ENCODE measurements around the gene CAPN14. TPM values are rescaled to one million over a fixed set of nuclear protein-coding genes. Genes with fewer than 3 reads are reported as not detected.

CAPN14 gene
- total RNA-seq, 1 donor from 2014 or later: 0.24 TPM

DNA sequence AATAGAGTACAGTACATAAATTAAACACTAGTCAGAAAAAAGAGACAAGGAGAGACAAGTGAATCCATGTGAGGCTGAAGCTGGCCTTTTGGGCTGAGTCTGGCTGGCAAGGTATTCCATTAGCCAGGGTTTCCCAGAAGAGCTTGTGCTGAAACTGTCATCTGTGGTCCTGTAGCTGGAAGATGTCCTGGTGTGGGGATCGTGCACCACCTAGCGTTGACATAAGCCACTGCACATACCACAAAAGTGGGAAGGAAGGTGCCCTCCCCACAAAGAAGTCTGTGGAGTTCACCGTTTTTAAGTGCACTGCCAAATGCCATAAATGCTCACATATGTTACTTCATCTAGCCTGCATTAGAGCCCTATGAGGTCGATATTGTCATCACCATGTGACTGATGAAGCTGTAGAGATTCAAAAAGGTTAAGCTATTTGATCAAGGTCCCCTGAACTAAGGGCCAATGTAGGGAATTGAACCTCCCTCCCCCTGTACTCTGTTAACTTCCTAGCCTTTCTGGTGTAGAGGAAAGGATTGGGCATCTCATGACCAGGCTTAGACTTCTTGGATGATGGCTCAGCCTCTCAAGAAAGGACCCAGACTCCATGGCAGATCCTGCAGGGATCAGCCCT lies 47.1 kb downstream of the CAPN14 start:
- Mint-ChIP-seq H3K4me1 (ENCODE audit: unreplicated experiment) (no peaks in the 10 kb centered on the region), H3K9me3 (ENCODE audit: unreplicated experiment) (no peaks in the 10 kb centered on the region), H3K36me3 (ENCODE audit: unreplicated experiment) (no peaks in the 10 kb centered on the region), H3K27ac (ENCODE audit: unreplicated experiment) (no peak overlapping the region), H3K27me3 (ENCODE audit: unreplicated experiment) (peaks cover 33% of the 10 kb centered on the region), H3K4me3 (ENCODE audit: unreplicated experiment) (no peak overlapping the region)
- DNase-seq (ENCODE audit: extremely low spot score, unreplicated experiment): peak; percentile 82
- peak; percentile 93 for TF ChIP-seq CTCF (IDR thresholded peaks at IDR 0.05)

DNA sequence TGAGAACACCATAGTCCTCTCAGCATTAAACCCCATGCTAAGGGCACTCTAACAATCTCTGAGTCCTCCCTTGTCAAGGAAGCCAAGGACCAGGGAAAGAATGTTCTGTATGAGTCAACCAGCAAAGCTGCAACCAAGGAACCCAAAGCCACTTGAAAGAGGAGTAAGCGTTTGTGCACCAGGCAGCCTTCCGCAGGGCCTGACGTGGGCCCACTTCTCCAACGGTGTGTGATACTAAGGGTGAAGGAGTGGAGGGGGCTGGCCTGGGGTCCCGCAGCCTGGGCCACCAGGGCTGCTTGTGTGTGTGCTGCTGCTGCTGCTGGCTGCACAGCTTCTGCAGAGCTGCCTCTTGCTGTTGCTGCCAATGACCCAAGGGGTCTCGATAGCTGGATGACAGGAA lies 49.0 kb downstream of the CAPN14 start:
- Mint-ChIP-seq H3K4me1 (ENCODE audit: unreplicated experiment) (no peaks in the 10 kb centered on the region), H3K27me3 (ENCODE audit: unreplicated experiment) (peaks cover 30% of the 10 kb centered on the region), H3K36me3 (ENCODE audit: unreplicated experiment) (no peaks in the 10 kb centered on the region), H3K27ac (ENCODE audit: unreplicated experiment) (no peak overlapping the region), H3K9me3 (ENCODE audit: unreplicated experiment) (no peaks in the 10 kb centered on the region), H3K4me3 (ENCODE audit: unreplicated experiment) (no peak overlapping the region)
- TF ChIP-seq CTCF (IDR thresholded peaks at IDR 0.05): no peak
- DNase-seq (ENCODE audit: extremely low spot score, unreplicated experiment): peak; percentile 73

DNA sequence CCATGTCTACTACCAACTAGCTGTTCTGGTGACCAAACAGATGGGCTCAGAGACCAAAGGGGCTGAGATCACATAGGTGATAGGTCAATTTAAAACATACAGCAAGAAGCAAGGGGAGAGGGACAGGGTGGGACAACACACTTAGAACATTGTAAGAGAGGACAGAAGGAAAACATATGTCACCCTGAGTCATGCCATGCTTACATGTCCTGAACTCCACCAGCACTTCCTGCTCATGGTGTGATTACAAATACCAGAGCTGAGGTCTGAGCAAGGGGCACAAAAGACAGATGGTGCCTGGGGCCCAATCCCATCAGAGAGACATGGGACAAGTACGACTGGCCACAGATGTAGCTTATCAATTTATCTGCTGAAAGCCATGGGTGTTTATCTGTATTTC lies 50.4 kb downstream of the CAPN14 start:
- Mint-ChIP-seq H3K9me3 (ENCODE audit: unreplicated experiment) (no peaks in the 10 kb centered on the region), H3K4me3 (ENCODE audit: unreplicated experiment) (no peak overlapping the region), H3K27me3 (ENCODE audit: unreplicated experiment) (peaks cover 26% of the 10 kb centered on the region), H3K36me3 (ENCODE audit: unreplicated experiment) (no peaks in the 10 kb centered on the region), H3K4me1 (ENCODE audit: unreplicated experiment) (no peaks in the 10 kb centered on the region), H3K27ac (ENCODE audit: unreplicated experiment) (no peak overlapping the region)
- no peak for DNase-seq (ENCODE audit: extremely low spot score, unreplicated experiment)
- no peak for TF ChIP-seq CTCF (IDR thresholded peaks at IDR 0.05)

- no peaks in the 10 kb centered on the region for H3K36me3 Mint-ChIP-seq (ENCODE audit: unreplicated experiment)
- H3K9me3 Mint-ChIP-seq (ENCODE audit: unreplicated experiment): no peaks in the 10 kb centered on the region
- no peak for TF ChIP-seq CTCF (IDR thresholded peaks at IDR 0.05)
- no peaks in the 10 kb centered on the region for H3K4me1 Mint-ChIP-seq (ENCODE audit: unreplicated experiment)
- H3K27me3 Mint-ChIP-seq (ENCODE audit: unreplicated experiment): peaks cover 20% of the 10 kb centered on the region
- no peak for DNase-seq (ENCODE audit: extremely low spot score, unreplicated experiment)
- no peak overlapping the region for H3K4me3 Mint-ChIP-seq (ENCODE audit: unreplicated experiment)
- H3K27ac Mint-ChIP-seq (ENCODE audit: unreplicated experiment): no peak overlapping the region
These were observed 54.2 kb downstream of the CAPN14 start for GRCh38 chr2:31163011-31163539.

DNA sequence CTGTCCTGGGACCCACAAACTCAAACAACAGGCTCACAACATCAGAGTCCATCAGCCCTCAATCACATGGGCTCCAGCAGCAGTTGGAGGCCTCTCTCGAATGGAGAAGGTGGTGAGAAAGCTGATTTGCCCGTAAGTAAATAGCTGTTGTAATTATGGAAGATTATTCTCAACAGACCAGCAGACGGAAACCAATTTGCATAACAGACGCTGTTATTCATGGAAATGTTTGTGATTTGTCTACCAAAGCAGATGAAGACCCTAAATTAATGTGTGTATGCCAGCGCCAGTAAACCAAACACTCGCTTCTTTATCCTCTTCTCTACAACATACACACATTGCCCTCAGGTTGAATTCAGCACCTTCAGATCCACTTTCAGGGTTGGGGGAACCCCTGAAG lies 55.7 kb downstream of the CAPN14 start:
- H3K36me3 Mint-ChIP-seq (ENCODE audit: unreplicated experiment): no peaks in the 10 kb centered on the region
- H3K4me1 Mint-ChIP-seq (ENCODE audit: unreplicated experiment): no peaks in the 10 kb centered on the region
- TF ChIP-seq CTCF (IDR thresholded peaks at IDR 0.05): no peak
- H3K27me3 Mint-ChIP-seq (ENCODE audit: unreplicated experiment): peaks cover 23% of the 10 kb centered on the region
- no peaks in the 10 kb centered on the region for H3K9me3 Mint-ChIP-seq (ENCODE audit: unreplicated experiment)
- DNase-seq (ENCODE audit: extremely low spot score, unreplicated experiment): no peak
- no peak overlapping the region for H3K27ac Mint-ChIP-seq (ENCODE audit: unreplicated experiment)
- no peak overlapping the region for H3K4me3 Mint-ChIP-seq (ENCODE audit: unreplicated experiment)
